Measurements from ENCODE around the gene CDKAL1. TPM values are rescaled to one million over a fixed set of nuclear protein-coding genes. Genes with fewer than 3 reads are reported as not detected.

The CDKAL1 gene
- total and polyA plus RNA-seq, 9 of the 15 experiments (the other 6 are each of a cell fraction or from before 2014, with no cell fraction given), result 11.2 to 36.3 (median 20.1) TPM

DNA sequence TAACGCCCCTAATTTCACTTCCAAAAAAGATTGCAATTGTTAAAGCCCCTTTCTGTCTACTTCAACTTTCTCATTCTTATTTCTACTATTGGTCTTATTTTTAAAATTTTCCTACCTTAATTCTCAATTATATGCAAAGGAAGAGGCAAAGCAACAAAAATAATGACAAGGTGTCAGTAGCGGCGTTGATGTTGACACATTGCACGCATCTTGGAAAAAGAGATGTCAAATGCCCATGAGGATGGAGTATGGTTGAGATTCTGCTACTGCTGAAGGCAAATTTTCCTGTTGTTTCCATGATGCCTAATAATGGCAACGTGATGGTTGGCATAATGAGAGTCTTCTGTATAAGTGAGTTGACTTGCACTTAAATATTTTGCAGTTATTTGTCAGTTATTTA is 258.9 kb downstream of the CDKAL1 start:
- CTCF ChIA-PET (ENCODE audit: low intra/inter-chr PET ratio), result no interaction called here
- no peak for TF ChIP-seq SAP30 (IDR thresholded peaks at IDR 0.05; ENCODE audit: borderline replicate concordance, insufficient read depth, low read depth, low read length, poor library complexity, severe bottlenecking)
- no peak for TF ChIP-seq KAT7 (CRISPR knock-in tag; IDR thresholded peaks at IDR 0.05; ENCODE audit: borderline replicate concordance)
- TF ChIP-seq, protein P1, sequence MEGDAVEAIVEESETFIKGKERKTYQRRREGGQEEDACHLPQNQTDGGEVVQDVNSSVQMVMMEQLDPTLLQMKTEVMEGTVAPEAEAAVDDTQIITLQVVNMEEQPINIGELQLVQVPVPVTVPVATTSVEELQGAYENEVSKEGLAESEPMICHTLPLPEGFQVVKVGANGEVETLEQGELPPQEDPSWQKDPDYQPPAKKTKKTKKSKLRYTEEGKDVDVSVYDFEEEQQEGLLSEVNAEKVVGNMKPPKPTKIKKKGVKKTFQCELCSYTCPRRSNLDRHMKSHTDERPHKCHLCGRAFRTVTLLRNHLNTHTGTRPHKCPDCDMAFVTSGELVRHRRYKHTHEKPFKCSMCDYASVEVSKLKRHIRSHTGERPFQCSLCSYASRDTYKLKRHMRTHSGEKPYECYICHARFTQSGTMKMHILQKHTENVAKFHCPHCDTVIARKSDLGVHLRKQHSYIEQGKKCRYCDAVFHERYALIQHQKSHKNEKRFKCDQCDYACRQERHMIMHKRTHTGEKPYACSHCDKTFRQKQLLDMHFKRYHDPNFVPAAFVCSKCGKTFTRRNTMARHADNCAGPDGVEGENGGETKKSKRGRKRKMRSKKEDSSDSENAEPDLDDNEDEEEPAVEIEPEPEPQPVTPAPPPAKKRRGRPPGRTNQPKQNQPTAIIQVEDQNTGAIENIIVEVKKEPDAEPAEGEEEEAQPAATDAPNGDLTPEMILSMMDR (IDR thresholded peaks at IDR 0.05 in 2 of 3, conservative IDR thresholded peaks at IDR 0.05 in 1 of 3; ENCODE audit: insufficient read depth in 2 of 3, low read depth in 1 of 3, low read length in 3 of 3), result no peak
- TF ChIP-seq HDGF (IDR thresholded peaks at IDR 0.05), result no peak
- TF ChIP-seq, protein P2, sequence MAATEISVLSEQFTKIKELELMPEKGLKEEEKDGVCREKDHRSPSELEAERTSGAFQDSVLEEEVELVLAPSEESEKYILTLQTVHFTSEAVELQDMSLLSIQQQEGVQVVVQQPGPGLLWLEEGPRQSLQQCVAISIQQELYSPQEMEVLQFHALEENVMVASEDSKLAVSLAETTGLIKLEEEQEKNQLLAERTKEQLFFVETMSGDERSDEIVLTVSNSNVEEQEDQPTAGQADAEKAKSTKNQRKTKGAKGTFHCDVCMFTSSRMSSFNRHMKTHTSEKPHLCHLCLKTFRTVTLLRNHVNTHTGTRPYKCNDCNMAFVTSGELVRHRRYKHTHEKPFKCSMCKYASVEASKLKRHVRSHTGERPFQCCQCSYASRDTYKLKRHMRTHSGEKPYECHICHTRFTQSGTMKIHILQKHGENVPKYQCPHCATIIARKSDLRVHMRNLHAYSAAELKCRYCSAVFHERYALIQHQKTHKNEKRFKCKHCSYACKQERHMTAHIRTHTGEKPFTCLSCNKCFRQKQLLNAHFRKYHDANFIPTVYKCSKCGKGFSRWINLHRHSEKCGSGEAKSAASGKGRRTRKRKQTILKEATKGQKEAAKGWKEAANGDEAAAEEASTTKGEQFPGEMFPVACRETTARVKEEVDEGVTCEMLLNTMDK (IDR thresholded peaks at IDR 0.05; ENCODE audit: borderline replicate concordance, insufficient read depth, low read depth, low read length, poor library complexity, severe bottlenecking), result no peak
- no peak for TF ChIP-seq WHSC1 (IDR thresholded peaks at IDR 0.05; ENCODE audit: low read length)
- TF ChIP-seq MECOM (CRISPR knock-in tag; IDR thresholded peaks at IDR 0.05), result no peak
- TF ChIP-seq, protein P3, sequence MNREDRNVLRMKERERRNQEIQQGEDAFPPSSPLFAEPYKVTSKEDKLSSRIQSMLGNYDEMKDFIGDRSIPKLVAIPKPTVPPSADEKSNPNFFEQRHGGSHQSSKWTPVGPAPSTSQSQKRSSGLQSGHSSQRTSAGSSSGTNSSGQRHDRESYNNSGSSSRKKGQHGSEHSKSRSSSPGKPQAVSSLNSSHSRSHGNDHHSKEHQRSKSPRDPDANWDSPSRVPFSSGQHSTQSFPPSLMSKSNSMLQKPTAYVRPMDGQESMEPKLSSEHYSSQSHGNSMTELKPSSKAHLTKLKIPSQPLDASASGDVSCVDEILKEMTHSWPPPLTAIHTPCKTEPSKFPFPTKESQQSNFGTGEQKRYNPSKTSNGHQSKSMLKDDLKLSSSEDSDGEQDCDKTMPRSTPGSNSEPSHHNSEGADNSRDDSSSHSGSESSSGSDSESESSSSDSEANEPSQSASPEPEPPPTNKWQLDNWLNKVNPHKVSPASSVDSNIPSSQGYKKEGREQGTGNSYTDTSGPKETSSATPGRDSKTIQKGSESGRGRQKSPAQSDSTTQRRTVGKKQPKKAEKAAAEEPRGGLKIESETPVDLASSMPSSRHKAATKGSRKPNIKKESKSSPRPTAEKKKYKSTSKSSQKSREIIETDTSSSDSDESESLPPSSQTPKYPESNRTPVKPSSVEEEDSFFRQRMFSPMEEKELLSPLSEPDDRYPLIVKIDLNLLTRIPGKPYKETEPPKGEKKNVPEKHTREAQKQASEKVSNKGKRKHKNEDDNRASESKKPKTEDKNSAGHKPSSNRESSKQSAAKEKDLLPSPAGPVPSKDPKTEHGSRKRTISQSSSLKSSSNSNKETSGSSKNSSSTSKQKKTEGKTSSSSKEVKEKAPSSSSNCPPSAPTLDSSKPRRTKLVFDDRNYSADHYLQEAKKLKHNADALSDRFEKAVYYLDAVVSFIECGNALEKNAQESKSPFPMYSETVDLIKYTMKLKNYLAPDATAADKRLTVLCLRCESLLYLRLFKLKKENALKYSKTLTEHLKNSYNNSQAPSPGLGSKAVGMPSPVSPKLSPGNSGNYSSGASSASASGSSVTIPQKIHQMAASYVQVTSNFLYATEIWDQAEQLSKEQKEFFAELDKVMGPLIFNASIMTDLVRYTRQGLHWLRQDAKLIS (CRISPR knock-in tag; IDR thresholded peaks at IDR 0.05), result no peak
- TF ChIP-seq GATA2 (CRISPR knock-in tag; IDR thresholded peaks at IDR 0.05), result no peak
- TF ChIP-seq HSF4 (CRISPR knock-in tag; IDR thresholded peaks at IDR 0.05; ENCODE audit: borderline replicate concordance), result no peak
- Histone ChIP-seq H3K79me2 (ENCODE audit: control insufficient read depth, insufficient read depth, low read length) (no peaks in the 10 kb centered on the region), H3K9me3 (replicated peaks; ENCODE audit: control insufficient read depth, insufficient read depth, low read depth, low read length) (no peaks in the 10 kb centered on the region), H3K36me3 (ENCODE audit: control insufficient read depth, insufficient read depth, low read length) (no peaks in the 10 kb centered on the region), H3K9ac (ENCODE audit: insufficient read depth in 1 of 2, low read depth in 2 of 2, low read length in 2 of 2) (no peak overlapping the region), H3K9me1 (ENCODE audit: control insufficient read depth, insufficient read depth, low read length) (no peaks in the 10 kb centered on the region), H3K4me1 (replicated peaks in 1 of 2; ENCODE audit: control insufficient read depth in 2 of 2, insufficient read depth in 2 of 2, low read length in 2 of 2) (no peaks in the 10 kb centered on the region), H3K27ac (ENCODE audit: extremely low read depth, low read depth, low read length) (no peak overlapping the region), H4K20me1 (replicated peaks; ENCODE audit: control insufficient read depth, insufficient read depth, low read length) (no peaks in the 10 kb centered on the region), H3K27me3 (ENCODE audit: control insufficient read depth in 2 of 2, insufficient read depth in 2 of 2, low read length in 2 of 2) (no peaks in the 10 kb centered on the region), H3K4me3 (no peak overlapping the region), H2AFZ (ENCODE audit: low read depth, low read length) (no peak overlapping the region), H3K4me2 (ENCODE audit: insufficient read depth, low read length) (no peak overlapping the region)
- BruUV-seq (replicated peaks), result no TSS peak
- in situ Hi-C loops (cut with MboI) (no loop called here), intact Hi-C loops (cut with micrococcal nuclease) (no loop called here)
- FAIRE-seq (no peak), ATAC-seq (no peak), DNase-seq (ENCODE audit: extremely low read depth in 1 of 4, low spot score in 3 of 4) (no peak)
- POLR2A ChIA-PET, result no interaction called here
- WGBS (ENCODE audit: insufficient coverage, low coverage, missing lambda C conversion rate), result 64% methylated on average over 5 of the region's 5 CpGs

All from K562 (cell line).